Sciatic nerve (tissue), 2 donors: ENCODE measurements around the gene WTIP. TPM values are rescaled to one million over a fixed set of nuclear protein-coding genes. Genes with fewer than 3 reads are reported as not detected.
"Not testable (repeated sequence)": the region's sequence is repeated elsewhere in the genome, so short reads cannot be mapped to it uniquely, and the experiment has no call there.

Source experiments
- ATAC-seq: fragments of 200-7000 bp; cut with Tn5 transposase; one replicate; pipeline ENCODE4 v1.9.1; 2020; ENCODE audit warnings: mild to moderate bottlenecking, moderate library complexity
- DNase-seq: peaks from one replicate; pipeline ENCODE4 v3.0.0-alpha.2; 2020; ENCODE audit warnings: low spot score
- intact Hi-C: fragments of 100-400 bp; cut with DNase I; formaldehyde crosslinking; loops from one replicate; pipeline ENCODE4 v1.14.2; 2022
- total RNA-seq: library from RNA; stranded (reverse); fragmentation: NEBNext Ultra II Directional; extraction: Animal tissue kit (Norgen Biotek cat#: 25700); gene quantifications from one replicate; pipeline ENCODE4 v1.2.1, GENCODE V29; 2021
- donor health status: DM: no; HTN: no; CAD: no.
- donor health status: DM: no; HTN: no; CAD: no.

WTIP gene
- total RNA-seq, 1 donor from 2014 or later = 50.1 TPM

GRCh38 chr19:34499155-34499834 lies 17.7 kb downstream of the WTIP start:
- ATAC-seq = no peak
- intact Hi-C loops = no loop called here
- DNase-seq = no peak

- DNase-seq = no peak
Measured at GRCh38 chr19:34500656-34501120, 19.1 kb downstream of the WTIP start.

GRCh38 chr19:34501339-34502320 lies 20.1 kb downstream of the WTIP start:
- DNase-seq (peak; percentile 96), ATAC-seq (peak; percentile 88)
- intact Hi-C loops = no loop called here

More at GRCh38 chr19:34500656-34501120, 19.1 kb downstream of the WTIP start:
- intact Hi-C loops = no loop called here
- ATAC-seq = peak; percentile 37

GRCh38 chr19:34502582-34503411 lies 21.2 kb downstream of the WTIP start:
- intact Hi-C loops = no loop called here
- DNase-seq (no peak), ATAC-seq (no peak)

GRCh38 chr19:34503531-34504272 lies 22.1 kb downstream of the WTIP start:
- intact Hi-C loops = no loop called here
- no peak for ATAC-seq

GRCh38 chr19:34504273-34504808 lies 22.8 kb downstream of the WTIP start:
- ATAC-seq (no peak), DNase-seq (no peak)
- intact Hi-C loops = no loop called here

More at GRCh38 chr19:34503531-34504272, 22.1 kb downstream of the WTIP start:
- DNase-seq = no peak

GRCh38 chr19:34504809-34505291 lies 23.3 kb downstream of the WTIP start:
- intact Hi-C loops = no loop called here
- ATAC-seq (no peak), DNase-seq (no peak)

GRCh38 chr19:34505321-34506025 lies 23.9 kb downstream of the WTIP start:
- intact Hi-C loops = no loop called here
- DNase-seq = no peak
- ATAC-seq = no peak

GRCh38 chr19:34506026-34506370 lies 24.4 kb downstream of the WTIP start:
- DNase-seq (no peak), ATAC-seq (no peak)
- intact Hi-C loops = no loop called here

- DNase-seq (no peak), ATAC-seq (no peak)
- intact Hi-C loops = no loop called here
Measured at GRCh38 chr19:34507414-34508067, 26.0 kb downstream of the WTIP start.

GRCh38 chr19:34508540-34508939 lies 27.0 kb downstream of the WTIP start:
- intact Hi-C loops = no loop called here
- DNase-seq (no peak), ATAC-seq (no peak)

- DNase-seq, ATAC-seq, intact Hi-C loops: not testable (repeated sequence)
Measured at GRCh38 chr19:34510904-34511303, 29.3 kb downstream of the WTIP start.

- ATAC-seq (no peak), DNase-seq (no peak)
- intact Hi-C loops = no loop called here
Measured at GRCh38 chr19:34512254-34512822, 30.8 kb downstream of the WTIP start.

- ATAC-seq (no peak), DNase-seq (no peak)
- intact Hi-C loops = no loop called here
Measured at GRCh38 chr19:34513767-34514166, 32.2 kb downstream of the WTIP start.

- ATAC-seq = no peak
- intact Hi-C loops = no loop called here
- no peak for DNase-seq
Measured at GRCh38 chr19:34519602-34520001, 38.0 kb downstream of the WTIP start.

- intact Hi-C loops = no loop called here
- DNase-seq (no peak), ATAC-seq (no peak)
Measured at GRCh38 chr19:34523408-34523807, 41.9 kb downstream of the WTIP start.

GRCh38 chr19:34525001-34525400 lies 43.4 kb downstream of the WTIP start:
- DNase-seq (no peak), ATAC-seq (no peak)
- intact Hi-C loops = no loop called here
